HG03039 (cell line): ENCODE data around the gene FRAT1.
A peak's percentile ranks its signal among the peaks of the same experiment; 100 is the strongest.
"Not testable (repeated sequence)": the region's sequence is repeated elsewhere in the genome, so short reads cannot be mapped to it uniquely, and the experiment has no call there.

Experiments
- ATAC-seq: cut with Tn5 transposase; IDR thresholded peaks from one replicate; pipeline ENCODE4 v1.9.1; 2021; ENCODE audit warnings: mild to moderate bottlenecking, moderate library complexity; ENCODE audit not compliant: unreplicated experiment

The FRAT1 gene, protein sequence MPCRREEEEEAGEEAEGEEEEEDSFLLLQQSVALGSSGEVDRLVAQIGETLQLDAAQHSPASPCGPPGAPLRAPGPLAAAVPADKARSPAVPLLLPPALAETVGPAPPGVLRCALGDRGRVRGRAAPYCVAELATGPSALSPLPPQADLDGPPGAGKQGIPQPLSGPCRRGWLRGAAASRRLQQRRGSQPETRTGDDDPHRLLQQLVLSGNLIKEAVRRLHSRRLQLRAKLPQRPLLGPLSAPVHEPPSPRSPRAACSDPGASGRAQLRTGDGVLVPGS

DNA sequence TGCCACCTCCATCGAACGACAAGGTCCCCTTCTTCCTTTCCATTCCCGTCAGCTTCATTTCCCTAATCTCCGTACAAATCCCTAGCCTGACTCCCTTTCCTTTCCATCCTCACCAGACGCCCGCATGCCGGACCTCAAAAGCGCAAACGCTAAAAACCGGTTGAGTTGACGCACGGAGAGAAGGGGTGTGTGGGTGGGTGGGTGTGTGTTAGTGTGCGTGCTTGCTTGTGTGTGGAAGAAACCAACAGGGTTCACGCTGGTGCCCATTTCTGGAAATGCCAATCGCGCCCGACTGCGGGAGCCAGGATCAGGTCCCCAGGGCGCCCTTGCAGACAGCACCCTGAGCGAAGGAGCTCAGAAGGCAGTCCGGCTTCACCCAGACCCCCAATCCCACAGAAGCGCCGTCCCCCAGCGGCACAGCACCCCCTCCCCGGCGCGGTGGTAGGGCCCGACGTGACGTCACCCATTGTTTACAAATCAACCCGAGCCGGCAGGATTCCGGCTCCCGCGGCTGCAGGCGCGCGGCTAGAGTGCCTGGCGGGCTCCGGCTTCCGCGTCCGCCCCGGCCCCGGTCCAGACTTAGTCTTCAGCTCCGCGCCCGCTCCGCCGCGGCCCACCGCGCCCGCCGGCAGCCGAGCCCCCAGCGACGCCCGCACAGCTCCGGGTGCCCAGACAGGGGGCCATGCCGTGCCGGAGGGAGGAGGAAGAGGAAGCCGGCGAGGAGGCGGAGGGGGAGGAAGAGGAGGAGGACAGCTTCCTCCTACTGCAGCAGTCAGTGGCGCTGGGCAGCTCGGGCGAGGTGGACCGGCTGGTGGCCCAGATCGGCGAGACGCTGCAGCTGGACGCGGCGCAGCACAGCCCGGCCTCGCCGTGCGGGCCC is at the start of gene FRAT1:
Gene FRAT1 (plus strand): TSS at position 500 of the 880 bp plus-strand sequence. CDS start 183 bp downstream, at position 683.
- ATAC-seq, result peak; percentile 66

DNA sequence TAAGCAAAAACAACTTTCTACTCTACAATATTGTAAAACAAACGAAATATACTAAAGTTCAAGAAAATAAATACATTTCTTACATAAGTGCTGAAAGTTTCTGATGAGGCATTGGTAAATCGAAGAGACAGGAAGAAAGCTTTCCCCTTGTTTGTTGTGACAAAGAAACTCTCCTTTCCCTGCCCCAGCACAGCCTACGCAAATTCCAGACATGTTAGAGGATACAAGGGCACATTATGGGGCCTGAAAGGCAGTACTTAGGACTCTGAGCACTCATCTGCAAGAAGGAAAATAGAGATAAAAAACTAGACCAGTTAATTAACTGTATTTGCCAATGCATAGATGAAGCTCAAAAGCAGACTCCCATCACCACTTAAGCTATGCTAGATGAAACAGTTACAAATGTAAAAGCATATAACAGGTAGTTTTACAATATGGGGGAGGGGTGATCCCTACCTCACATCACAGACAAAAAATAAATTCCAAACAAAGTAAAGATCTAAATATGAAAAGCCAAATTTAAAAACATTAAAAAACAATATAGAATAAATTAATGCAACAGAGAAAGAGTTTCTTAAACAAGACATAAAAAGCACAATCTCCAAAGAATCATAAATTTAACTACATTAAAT is 48.4 kb upstream of the FRAT1 start:
- ATAC-seq, result no peak

DNA sequence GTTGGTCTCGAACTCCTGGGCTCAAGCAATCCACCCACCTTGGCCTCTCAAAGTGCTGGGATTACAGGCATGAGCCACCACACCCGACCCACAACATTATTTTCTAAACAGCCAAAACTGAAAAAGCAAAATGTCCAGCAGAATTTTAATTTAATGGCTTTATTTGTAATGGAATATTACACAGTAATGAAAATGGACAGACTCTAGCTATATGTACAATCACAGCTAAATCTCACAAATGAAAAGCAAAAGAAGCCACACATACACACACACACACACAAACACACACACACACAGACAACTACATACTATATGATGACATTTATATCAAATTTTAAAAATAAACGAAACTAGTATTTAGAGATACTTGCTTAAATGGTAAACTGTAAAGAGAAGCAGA is 45.4 kb upstream of the FRAT1 start:
- ATAC-seq, result no peak

DNA sequence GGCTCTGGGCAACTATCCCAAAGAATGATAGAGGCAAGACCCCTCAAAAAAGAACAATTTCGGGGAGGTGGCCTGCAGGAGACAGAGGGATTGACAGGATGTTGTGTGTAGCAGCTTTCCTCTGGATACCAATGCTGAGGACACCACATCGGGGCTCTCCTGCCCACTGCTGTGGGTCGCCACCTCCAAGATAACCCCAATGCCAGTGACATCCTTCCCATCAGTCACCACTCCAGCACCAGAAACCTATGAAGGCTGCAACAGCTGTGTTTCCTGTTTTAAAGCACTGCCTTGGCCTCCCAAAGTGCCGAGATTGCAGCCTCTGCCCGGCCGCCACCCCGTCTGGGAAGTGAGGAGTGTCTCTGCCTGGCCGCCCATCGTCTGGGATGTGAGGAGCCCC is 44.2 kb upstream of the FRAT1 start:
- no peak for ATAC-seq

DNA sequence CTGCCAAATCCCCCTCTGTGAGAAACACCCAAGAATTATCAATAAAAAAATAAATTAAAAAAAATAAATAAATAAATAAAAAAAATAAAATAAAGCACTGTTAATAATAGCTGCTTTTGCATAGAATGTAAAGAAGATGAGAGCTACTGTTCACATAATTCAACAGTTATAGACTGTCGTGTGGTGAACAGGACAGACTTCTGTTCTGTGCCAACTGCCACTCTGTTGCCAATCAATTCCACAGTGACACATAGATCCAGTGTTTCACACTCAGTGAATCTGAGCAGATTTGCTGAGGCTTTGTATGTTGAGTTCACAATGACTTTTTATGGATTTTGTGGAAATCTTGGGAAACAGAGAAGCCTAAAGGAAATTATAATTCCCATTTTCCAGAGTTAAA is 41.5 kb upstream of the FRAT1 start:
- no peak for ATAC-seq

DNA sequence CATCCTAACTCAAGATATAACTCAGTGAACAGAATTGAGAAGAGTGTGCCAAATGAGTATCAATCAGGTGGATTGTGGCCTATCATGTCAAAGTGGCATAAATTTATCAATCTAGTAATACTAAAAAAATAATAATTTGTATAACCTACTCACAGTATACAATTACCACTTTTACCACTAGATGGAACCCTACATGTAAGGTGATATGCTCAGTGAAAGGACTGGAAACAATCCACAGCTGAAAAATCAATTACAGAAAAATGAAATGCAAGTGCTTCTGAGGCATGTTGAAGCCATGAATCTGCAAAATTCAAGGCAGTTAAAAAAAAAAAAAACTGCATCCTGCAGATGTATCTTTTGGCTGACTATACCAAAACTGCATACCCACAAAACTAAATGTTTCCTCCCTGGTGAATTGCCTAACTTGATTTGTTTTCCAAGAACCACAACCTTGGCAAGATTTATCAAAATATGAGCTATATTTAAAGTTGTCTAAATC is 40.5 kb upstream of the FRAT1 start:
- ATAC-seq, result no peak

DNA sequence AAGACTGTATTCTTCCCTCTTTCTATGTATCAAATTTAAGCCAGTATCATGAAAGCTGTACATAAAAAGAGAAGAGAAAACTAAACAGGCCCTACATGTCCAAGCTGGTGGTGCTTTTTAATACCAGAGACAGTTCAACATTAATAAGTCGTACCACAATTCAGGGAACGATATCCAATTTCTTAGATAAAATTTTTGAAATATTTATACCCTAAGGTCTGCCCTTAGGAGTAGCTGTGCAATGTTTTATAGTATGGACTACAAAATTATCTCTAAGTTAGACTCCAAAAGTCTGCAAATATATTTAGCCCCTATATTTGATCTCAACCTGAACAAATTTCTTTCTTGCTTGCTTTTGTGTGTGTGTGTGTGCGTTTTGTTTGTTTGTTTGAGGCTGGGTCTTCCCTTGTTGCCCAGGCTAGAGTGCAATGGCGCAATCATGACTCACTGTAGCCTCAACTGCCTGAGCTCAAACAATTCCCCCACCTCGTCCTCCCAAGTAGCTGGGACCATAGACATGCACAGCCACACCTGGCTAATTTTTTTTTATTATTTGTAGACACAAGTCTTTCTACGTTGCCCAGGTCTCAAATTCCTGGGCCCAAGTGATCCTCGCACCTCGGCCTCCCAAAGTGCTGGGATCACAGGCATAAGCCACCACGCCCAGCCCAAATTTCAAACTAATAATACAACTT is 39.8 kb upstream of the FRAT1 start:
- no peak for ATAC-seq

DNA sequence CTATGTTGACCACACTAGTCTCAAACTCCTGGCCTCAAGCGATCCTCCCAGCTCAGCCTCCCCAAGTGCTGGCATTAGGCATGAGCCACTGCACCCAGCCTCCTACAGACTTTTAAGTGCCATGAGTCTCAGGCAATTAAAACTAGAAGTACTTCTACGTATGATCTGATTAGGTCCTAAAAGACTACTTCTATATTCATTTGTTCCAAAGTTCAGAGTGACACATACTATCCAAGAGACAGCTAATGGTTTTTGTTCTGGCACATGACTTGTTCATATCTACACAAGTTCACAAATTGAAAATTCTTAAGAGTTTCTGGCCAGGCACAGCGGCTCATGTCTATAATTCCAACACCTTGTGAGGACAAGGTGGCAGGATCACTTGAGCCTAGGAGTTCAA is 38.3 kb upstream of the FRAT1 start:
- no peak for ATAC-seq

DNA sequence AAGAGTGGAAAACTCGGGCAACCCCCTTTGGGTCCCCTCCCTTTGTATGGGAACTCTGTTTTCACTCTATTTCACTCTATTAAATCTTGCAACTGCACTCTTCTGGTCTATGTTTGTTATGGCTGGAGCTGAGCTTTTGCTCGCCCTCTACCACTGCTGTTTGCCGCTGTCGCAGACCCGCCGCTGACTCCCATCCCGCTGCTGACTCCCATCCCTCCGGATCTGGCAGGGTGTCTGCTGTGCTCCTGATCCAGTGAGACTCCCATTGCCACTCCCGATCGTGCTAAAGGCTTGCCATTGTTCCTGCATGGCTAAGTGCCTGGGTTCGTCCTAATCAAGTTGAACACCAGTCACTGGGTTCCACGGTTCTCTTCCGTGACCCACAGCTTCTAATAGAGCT is 29.0 kb upstream of the FRAT1 start:
- ATAC-seq, result not testable (repeated sequence)

DNA sequence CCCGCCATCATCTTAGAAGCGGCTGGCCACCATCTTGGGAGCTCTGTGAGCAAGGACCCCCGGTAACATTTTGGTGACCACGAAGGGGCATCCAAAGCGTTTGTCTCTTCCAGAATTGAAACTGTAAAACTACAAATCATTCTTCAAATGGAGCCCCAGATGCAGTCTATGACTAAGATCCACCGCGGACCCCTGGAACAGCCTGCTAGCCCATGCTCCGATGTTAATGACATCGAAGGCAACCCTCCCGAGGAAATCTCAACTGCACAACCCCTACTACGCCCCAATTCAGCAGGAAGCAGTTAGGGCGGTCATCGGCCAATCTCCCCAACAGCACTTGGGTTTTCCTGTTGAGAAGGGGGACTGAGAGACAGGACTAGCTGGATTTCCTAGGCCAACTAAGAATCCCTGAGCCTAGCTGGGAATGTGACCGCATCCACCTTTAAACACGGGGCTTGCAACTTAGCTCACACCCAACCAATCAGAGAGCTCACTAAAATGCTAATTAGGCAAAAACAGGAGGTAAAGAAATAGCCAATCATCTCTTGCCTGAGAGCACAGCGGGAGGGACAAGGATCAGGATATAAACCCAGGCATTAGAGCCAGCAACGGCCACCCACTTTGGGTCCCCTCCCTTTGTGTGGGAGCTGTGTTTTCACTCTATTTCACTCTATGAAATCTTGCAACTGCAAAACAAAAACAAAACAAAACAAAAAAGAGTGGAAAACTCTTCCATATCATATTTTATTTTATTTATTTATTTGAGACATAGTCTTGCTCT is 28.3 kb upstream of the FRAT1 start:
- not testable (repeated sequence) for ATAC-seq

DNA sequence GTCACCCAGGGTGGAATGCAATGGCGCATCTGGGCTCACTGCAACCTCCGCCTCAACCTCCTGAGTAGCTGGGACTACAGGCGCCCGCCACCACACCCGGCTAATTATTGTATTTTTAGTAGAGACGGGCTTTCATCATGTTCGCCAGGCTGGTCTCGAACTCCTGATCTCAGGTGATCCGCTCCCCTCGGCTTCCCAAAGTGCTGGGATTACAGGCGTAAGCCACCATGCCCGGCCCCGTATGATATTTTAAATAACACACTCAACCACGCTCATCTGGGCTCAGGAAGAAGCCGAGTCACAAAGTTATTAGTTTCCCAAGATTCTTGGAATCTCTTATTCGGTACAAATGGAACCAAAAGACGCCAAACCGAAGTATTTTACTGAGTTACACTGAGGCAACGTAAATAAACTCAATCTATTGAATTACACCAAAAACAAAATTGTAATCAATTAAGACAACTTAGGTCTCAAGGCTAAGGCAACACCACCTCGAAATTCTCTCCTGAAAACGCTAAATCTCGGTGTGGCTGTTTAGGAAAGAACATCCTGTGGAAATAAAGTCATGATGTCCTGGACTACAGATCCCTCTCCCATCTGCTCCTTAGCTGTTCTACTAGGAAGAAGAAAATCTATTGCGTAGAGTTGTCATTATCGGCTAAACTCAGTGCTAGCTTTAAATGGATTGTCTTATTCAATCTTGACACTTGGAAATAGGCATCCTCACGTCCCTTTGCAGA is 27.5 kb upstream of the FRAT1 start:
- no peak for ATAC-seq

DNA sequence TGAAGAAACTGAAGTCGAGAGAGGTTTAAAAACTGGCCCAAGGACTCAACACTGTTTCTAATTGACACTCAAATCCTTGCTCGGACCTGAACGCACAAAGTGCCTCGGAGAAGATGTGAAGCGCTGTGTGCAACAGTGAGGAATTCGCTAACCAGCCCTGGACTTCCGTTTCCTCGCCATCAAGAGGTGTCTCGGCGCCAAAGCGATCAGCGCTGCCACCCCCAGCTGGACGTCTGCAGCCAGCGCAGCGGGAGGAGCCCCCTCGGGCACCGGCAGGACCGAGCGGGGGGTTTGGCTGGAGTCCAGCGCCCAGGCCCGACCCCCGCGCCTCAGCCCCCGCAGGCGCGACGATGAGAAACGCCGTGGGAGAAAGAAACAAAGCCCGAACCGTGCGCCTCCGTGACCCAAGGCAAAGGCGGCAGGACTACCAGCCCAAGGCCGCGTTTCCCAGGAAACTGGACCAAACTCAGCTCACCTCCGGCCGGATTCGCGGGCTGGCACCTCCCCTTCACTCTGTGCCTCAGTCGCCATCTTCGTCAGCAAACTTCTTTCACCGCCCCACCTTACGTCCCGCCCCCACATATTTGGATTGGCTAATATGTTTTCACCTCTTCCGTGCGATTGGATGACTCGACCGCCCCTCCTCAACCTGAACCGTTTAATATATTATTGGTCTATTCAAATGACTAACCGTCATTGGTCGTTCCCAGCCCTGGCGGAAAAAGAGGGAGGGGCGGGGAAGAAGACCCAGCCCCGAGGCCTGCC is 26.8 kb upstream of the FRAT1 start, which contains the start of gene ARHGAP19:
Gene ARHGAP19 (minus strand): TSS at position 541 of the 765 bp plus-strand sequence. CDS start 10 bp downstream, at position 531.
- ATAC-seq, result peak; percentile 96

DNA sequence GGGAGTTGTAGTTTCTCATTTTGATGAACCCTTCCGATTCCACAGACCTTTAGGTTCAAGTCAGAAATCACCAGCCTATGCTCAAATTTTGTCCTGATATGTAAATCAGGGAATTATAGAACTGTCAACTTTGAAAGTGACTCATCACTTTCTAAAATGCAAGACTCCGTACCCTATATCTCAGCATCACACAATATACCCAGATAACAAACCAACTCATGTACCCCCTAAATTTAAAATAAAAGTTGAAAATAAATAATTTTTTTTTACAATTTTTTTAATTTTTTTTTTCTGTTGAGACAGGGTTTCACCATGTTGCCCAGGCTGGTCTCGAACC is 26.2 kb upstream of the FRAT1 start:
- no peak for ATAC-seq

DNA sequence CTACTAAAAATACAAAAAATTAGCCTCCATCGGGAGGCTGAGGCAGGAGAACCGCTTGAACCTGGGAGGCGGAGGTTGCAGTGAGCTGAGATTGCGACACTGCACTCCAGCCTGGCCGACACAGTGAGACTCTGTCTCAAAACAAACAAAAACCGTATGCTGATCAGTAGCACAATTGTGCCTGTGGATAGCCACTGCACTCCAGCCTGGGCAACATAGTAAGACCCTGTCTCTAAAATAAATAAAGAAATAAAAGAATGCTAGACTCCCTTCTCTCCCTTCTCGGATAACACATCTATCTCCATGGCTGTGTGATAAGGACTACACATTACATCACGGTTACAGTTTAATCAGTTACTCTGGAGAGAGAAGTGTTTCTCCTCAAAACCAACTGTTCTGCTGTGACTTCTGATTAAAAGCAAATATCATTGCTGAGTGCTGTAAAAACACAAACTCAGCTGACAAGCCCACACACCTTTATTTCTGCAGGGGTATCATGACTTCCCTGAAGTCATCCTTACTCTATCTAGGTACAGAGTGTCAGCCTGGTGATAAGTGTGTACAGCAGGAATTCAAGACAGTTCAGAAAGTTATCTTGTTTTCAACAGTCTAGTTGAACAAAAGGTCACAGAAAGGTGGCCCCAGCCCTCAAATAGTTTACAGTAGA is 21.4 kb upstream of the FRAT1 start:
- no peak for ATAC-seq

DNA sequence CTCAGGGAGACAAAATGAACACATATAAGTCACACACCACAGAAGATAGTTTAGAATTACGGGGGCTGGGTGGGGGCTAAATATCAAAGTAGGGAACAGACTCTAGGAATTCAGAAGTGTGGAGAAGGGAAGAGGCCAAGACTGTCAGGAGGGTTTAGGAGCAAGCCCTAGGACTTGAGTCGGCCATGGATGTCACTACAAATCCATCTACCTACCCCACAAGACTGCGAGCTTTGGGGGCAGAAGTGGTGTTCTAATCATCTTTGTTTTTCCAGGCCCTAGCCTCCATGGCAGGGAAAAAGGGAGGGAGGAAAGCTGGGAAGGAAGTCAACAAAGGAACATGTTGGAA is 20.9 kb upstream of the FRAT1 start:
- ATAC-seq, result no peak

DNA sequence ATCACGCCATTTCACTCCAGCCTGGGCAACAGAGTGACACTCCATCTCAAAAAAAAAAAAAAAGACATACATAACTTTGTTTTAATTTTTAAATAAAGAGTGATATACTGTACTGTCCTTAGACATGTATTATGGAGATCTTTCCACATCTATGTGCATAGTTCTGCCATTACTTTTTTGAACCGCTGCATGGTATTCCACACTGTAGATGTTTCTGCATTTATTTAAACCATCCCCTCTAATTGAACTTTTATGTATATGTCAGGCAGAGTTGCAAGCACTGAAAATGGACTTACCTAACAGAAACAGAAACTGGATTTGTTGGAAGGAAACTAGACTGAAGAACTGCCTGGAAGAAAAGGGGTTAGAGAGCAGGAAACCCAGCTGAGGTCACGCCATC is 18.1 kb upstream of the FRAT1 start:
- ATAC-seq, result no peak

DNA sequence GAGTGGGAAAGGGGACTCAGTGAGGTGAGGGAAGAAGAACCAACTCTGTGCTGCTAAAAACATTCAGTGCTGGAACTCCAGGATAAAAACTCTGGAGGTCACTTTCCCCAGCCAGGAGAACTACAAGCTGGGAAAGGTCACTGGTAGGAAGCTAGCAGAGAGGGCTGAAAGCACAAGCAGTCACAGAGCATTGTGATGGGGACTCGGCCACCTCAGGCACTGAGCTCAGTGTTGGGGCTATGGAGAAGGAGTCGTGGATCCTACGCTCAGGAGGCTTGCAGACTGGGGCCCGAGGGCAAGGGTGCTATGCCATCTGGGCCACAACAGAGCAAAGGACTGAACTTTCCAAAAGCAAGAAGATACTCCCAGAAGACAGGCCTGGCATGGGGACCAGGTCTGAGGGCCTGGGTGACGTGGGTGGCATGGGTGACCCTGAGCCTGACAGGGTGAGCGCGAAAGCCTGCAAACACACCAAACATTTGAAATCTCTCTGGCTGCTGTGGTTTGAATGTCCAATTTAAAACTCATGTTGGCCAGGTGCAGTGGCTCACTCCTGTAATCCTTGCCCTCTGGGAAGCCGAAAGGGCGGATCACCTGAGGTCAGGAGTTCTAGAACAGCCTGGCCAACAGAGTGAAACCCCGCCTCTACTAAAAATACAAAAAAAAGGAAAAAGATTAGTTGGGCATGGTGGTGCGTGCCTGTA is 16.8 kb upstream of the FRAT1 start:
- no peak for ATAC-seq

DNA sequence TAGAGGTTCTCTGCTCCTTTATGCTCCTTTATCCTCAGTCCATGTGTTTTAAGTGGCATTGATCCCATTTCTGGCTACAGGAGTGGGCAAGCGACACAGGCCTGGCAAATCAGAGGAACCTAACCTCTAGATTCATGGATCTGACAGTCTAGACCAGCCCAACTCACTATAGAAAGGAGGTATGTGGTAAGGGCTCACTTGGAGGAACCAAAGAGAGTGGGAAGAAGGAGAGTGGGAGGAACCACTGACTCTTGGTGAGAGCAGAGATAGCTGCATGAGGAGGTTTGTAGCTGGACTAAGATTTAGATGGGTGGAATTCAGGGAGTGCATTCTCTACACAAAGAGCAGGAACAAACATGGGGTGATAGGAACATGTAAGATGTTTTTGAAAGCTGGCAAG is 11.6 kb upstream of the FRAT1 start:
- ATAC-seq, result no peak
